Tibial nerve (tissue), 3 donors: ENCODE data around the gene RARA.

Experiments
- CTCF ChIP-seq, 5 experiments: fragments of 200-600 bp in 3 of 5; fragments of 450-650 bp in 2 of 5; sonication (generic) in 3 of 5; IDR thresholded peaks; one replicate each; pipeline ENCODE4 v1.5.1; 2016 to 2019; ENCODE audit warnings: antibody characterized with exemption in 5 of 5, mild to moderate bottlenecking in 3 of 5, moderate library complexity in 2 of 5
- POLR2A ChIP-seq, 2 donors: fragments of 450-650 bp; IDR thresholded peaks; one replicate each; pipeline ENCODE4 v1.6.1; 2017; ENCODE audit warnings: antibody characterized with exemption in 2 of 2, mild to moderate bottlenecking in 2 of 2, moderate library complexity in 2 of 2

GRCh38 chr17:40283662-40284061 lies 25.3 kb upstream of the RARA start:
- no peak for TF ChIP-seq CTCF (IDR thresholded peaks at IDR 0.05)
- no peak for TF ChIP-seq POLR2A (IDR thresholded peaks at IDR 0.05)
